Measurements from ENCODE around the gene MRAS. TPM values are rescaled to one million over a fixed set of nuclear protein-coding genes. Genes with fewer than 3 reads are reported as not detected.
"Not testable (repeated sequence)": the region's sequence is repeated elsewhere in the genome, so short reads cannot be mapped to it uniquely, and the experiment has no call there.

Gene MRAS
- polyA plus RNA-seq, 1 of the 3 experiments (the other 2 are of a cell fraction): 25.0 TPM

GRCh38 chr3:138376663-138377062, 28.3 kb downstream of the MRAS start:
- TF ChIP-seq JUND (IDR thresholded peaks at IDR 0.05): no peak
- TF ChIP-seq USF1 (IDR thresholded peaks at IDR 0.05; ENCODE audit: borderline replicate concordance, low read depth): no peak
- no peak for TF ChIP-seq USF2 (IDR thresholded peaks at IDR 0.05; ENCODE audit: borderline replicate concordance, low read depth, low read length)
- TF ChIP-seq CTCF (IDR thresholded peaks at IDR 0.05): no peak
- no peak for TF ChIP-seq NRF1 (IDR thresholded peaks at IDR 0.05; ENCODE audit: low read depth, low read length)
- no peak for TF ChIP-seq FOXJ3 (CRISPR knock-in tag; IDR thresholded peaks at IDR 0.05)
- TF ChIP-seq FOXM1 (IDR thresholded peaks at IDR 0.05; ENCODE audit: low read depth): no peak
- no peak for TF ChIP-seq ZBTB33 (IDR thresholded peaks at IDR 0.05; ENCODE audit: borderline replicate concordance, low read depth)
- TF ChIP-seq CHD2 (IDR thresholded peaks at IDR 0.05; ENCODE audit: low read length, partially characterized antibody): no peak
- Histone ChIP-seq H4K20me1 (ENCODE audit: insufficient read depth) (no peaks in the 10 kb centered on the region), H3K4me1 (ENCODE audit: control insufficient read depth in 1 of 2, insufficient read depth in 2 of 2, low read depth in 1 of 2, low read length in 1 of 2) (no peaks in the 10 kb centered on the region), H3K9ac (no peak overlapping the region), H3K4me3 (ENCODE audit: low read depth in 2 of 2, low read length in 1 of 2) (no peak overlapping the region), H3K27me3 (ENCODE audit: insufficient read depth) (no peaks in the 10 kb centered on the region), H3K79me2 (ENCODE audit: insufficient read depth) (peaks cover 6% of the 10 kb centered on the region; the same call in 1 of the 2 replicates), H3K27ac (ENCODE audit: low read depth in 2 of 2, low read length in 1 of 2) (no peak overlapping the region), H3K36me3 (replicated peaks in 1 of 2; ENCODE audit: control insufficient read depth in 1 of 2, insufficient read depth in 2 of 2, low read length in 1 of 2) (no peaks in the 10 kb centered on the region), H2AFZ (ENCODE audit: low read depth) (no peak overlapping the region), H3F3A (replicated peaks; ENCODE audit: insufficient read depth) (no peaks in the 10 kb centered on the region), H3K9me2 (no peaks in the 10 kb centered on the region), H3K9me3 (no peaks in the 10 kb centered on the region), H3K4me2 (no peak overlapping the region)
- POLR2A ChIA-PET: no interaction called here
- DNase-seq: no peak
- CTCF ChIA-PET: interaction anchor here (0.9 to 1.9 kb wide), 3 partner anchors 13 to 41 kb away, joined by 3 to 8 read pairs (median 3); no protein-coding TSS in a partner anchor
- WGBS (ENCODE audit: low lambda C conversion rate): 81% methylated on average over 2 of the region's 2 CpGs

- H3K4me2 ChIP-seq; H3K9ac ChIP-seq; H3K4me1 ChIP-seq (ENCODE audit: control insufficient read depth in 1 of 2, insufficient read depth in 2 of 2, low read depth in 1 of 2, low read length in 1 of 2); DNase-seq; H3K27ac ChIP-seq (ENCODE audit: low read depth in 2 of 2, low read length in 1 of 2); H3K9me2 ChIP-seq; H3K4me3 ChIP-seq (ENCODE audit: low read depth in 2 of 2, low read length in 1 of 2); H3K9me3 ChIP-seq; H3K79me2 ChIP-seq (ENCODE audit: insufficient read depth); H2AFZ ChIP-seq (ENCODE audit: low read depth); H3F3A ChIP-seq (replicated peaks; ENCODE audit: insufficient read depth); POLR2A ChIA-PET; H3K27me3 ChIP-seq (ENCODE audit: insufficient read depth); H4K20me1 ChIP-seq (ENCODE audit: insufficient read depth); H3K36me3 ChIP-seq (replicated peaks in 1 of 2; ENCODE audit: control insufficient read depth in 1 of 2, insufficient read depth in 2 of 2, low read length in 1 of 2): not testable (repeated sequence)
- WGBS (ENCODE audit: low lambda C conversion rate): 83% methylated on average over 10 of the region's 11 CpGs
- CTCF ChIA-PET: interaction anchor here (1.2 to 1.9 kb wide), 2 partner anchors 19 to 40 kb away, joined by 3 to 8 read pairs; no protein-coding TSS in a partner anchor
These were observed 28.8 kb downstream of the MRAS start for GRCh38 chr3:138377212-138377611.

All from SK-N-SH (cell line).